Neural cell (in vitro differentiated cells): ENCODE measurements around the gene RNF169. TPM values are rescaled to one million over a fixed set of nuclear protein-coding genes. Genes with fewer than 3 reads are reported as not detected.

Experiments used
- H2AFZ ChIP-seq: fragments of 200-600, 300-800 bp; sonication (generic), shearing (Covaris generic); 2 replicates; pipeline ENCODE4 v1.6.0; 2014; ENCODE audit warnings: low read depth, mild to moderate bottlenecking, antibody characterized with exemption, low read length, moderate library complexity
- H3F3A ChIP-seq: fragments of 200-600 bp; shearing (Covaris generic); 2 replicates; pipeline ENCODE4 v1.6.1; 2016; ENCODE audit warnings: mild to moderate bottlenecking, moderate library complexity, mixed read lengths, antibody characterized with exemption, low read length; ENCODE audit not compliant: insufficient read depth, poor library complexity, severe bottlenecking
- H3K27ac ChIP-seq: fragments of 200-600, 300-800 bp; sonication (generic), shearing (Covaris generic); 2 replicates; pipeline ENCODE4 v1.5.1; 2014; ENCODE audit warnings: mild to moderate bottlenecking, low read length, moderate library complexity
- H3K27me3 ChIP-seq: fragments of 300-800, 200-600 bp; sonication (generic), shearing (Covaris generic); 2 replicates; pipeline ENCODE4 v1.6.0; 2014; ENCODE audit warnings: mild to moderate bottlenecking, low read depth, low read length, moderate library complexity; ENCODE audit not compliant: insufficient read depth
- H3K36me3 ChIP-seq: fragments of 300-800, 200-600 bp; sonication (generic), shearing (Covaris generic); 2 replicates; pipeline ENCODE4 v1.5.1; 2014; ENCODE audit warnings: mild to moderate bottlenecking, antibody characterized with exemption, low read length, moderate library complexity; ENCODE audit not compliant: insufficient read depth
- H3K4me2 ChIP-seq: fragments of 300-800, 200-600 bp; sonication (generic), shearing (Covaris generic); 2 replicates; pipeline ENCODE4 v1.6.0; 2014; ENCODE audit warnings: mild to moderate bottlenecking, low read length
- H3K4me3 ChIP-seq: fragments of 300-800, 200-600 bp; sonication (generic), shearing (Covaris generic); 2 replicates; pipeline ENCODE4 v1.5.1; 2014; ENCODE audit warnings: mild to moderate bottlenecking, low read length, moderate library complexity
- H3K79me2 ChIP-seq: fragments of 200-600 bp; shearing (Covaris generic); replicated peaks from 2 replicates; pipeline ENCODE4 v1.6.0; 2014; ENCODE audit warnings: mild to moderate bottlenecking, low read length, moderate library complexity; ENCODE audit not compliant: insufficient read depth
- H3K9ac ChIP-seq: fragments of 300-800, 200-600 bp; sonication (generic), shearing (Covaris generic); 2 replicates; pipeline ENCODE4 v1.6.1; 2016; ENCODE audit warnings: mild to moderate bottlenecking, low read length, mixed read lengths
- H3K9me2 ChIP-seq: fragments of 200-600 bp; shearing (Covaris generic); 2 replicates; pipeline ENCODE4 v1.6.1; 2016; ENCODE audit warnings: mild to moderate bottlenecking, low read length, mixed read lengths; ENCODE audit not compliant: insufficient read depth
- H3K9me3 ChIP-seq: fragments of 200-600, 300-800 bp; sonication (generic), shearing (Covaris generic); 2 replicates; pipeline ENCODE4 v1.6.1; 2016; ENCODE audit warnings: mild to moderate bottlenecking, mixed run types, low read length, moderate library complexity, mixed read lengths
- H4K20me1 ChIP-seq: fragments of 200-600 bp; shearing (Covaris generic); 2 replicates; pipeline ENCODE4 v1.6.1; 2016; ENCODE audit warnings: mild to moderate bottlenecking, mixed run types; ENCODE audit not compliant: insufficient read depth
- EP300 ChIP-seq: fragments of 450-650 bp; conservative IDR thresholded peaks from 2 replicates; pipeline ENCODE4 v1.6.1; 2014; ENCODE audit warnings: antibody characterized with exemption, mild to moderate bottlenecking, moderate library complexity; ENCODE audit not compliant: poor library complexity, severe bottlenecking
- EZH2 ChIP-seq: fragments of 200-600, 300-800 bp; shearing (Covaris generic), sonication (generic); IDR thresholded peaks from 2 replicates; pipeline ENCODE4 v1.6.1; 2014; ENCODE audit warnings: antibody characterized with exemption, low read length, borderline replicate concordance, mild to moderate bottlenecking; ENCODE audit not compliant: insufficient read depth, poor library complexity, severe bottlenecking
- MXI1 ChIP-seq: fragments of 450-650 bp; conservative IDR thresholded peaks from 2 replicates; pipeline ENCODE4 v1.6.1; 2014; ENCODE audit warnings: antibody characterized with exemption, mild to moderate bottlenecking; ENCODE audit not compliant: poor library complexity, severe bottlenecking
- POLR2AphosphoS5 ChIP-seq: IDR thresholded peaks from 2 replicates; pipeline ENCODE4 v1.6.1; 2012
- RAD21 ChIP-seq: fragments of 450-650 bp; conservative IDR thresholded peaks from 2 replicates; pipeline ENCODE4 v1.6.1; 2014; ENCODE audit warnings: antibody characterized with exemption, mild to moderate bottlenecking, moderate library complexity
- SMC3 ChIP-seq: fragments of 450-650 bp; conservative IDR thresholded peaks from 2 replicates; pipeline ENCODE4 v1.6.1; 2014; ENCODE audit warnings: antibody characterized with exemption, mild to moderate bottlenecking, moderate library complexity; ENCODE audit not compliant: poor library complexity
- TAF1 ChIP-seq: IDR thresholded peaks from 2 replicates; pipeline ENCODE4 v1.6.1; 2012; ENCODE audit warnings: low read depth
- polyA plus RNA-seq: library from polyadenylated mRNA; depleted of rRNA; stranded (reverse); fragments of >200 nt; gene quantifications from 2 replicates; pipeline ENCODE4 v1.2.3, GENCODE V29; 2014
- TF ChIP-seq, protein P1 (sequence below): fragments of 450-650 bp; IDR thresholded peaks from 2 replicates; pipeline ENCODE4 v1.5.1; 2014; ENCODE audit warnings: antibody characterized with exemption, mild to moderate bottlenecking, moderate library complexity; ENCODE audit not compliant: poor library complexity, severe bottlenecking
- TF ChIP-seq, protein P2 (sequence below): IDR thresholded peaks from 2 replicates; pipeline ENCODE4 v1.6.1; 2012; ENCODE audit warnings: borderline replicate concordance

RNF169 gene
- polyA plus RNA-seq, 1 donor from 2014 or later: 10.6 TPM

GRCh38 chr11:74707602-74708510 lies 40.8 kb upstream of the RNF169 start:
- Histone ChIP-seq H3F3A (no peaks in the 10 kb centered on the region), H4K20me1 (no peaks in the 10 kb centered on the region), H3K27ac (no peak overlapping the region), H3K27me3 (no peaks in the 10 kb centered on the region), H3K9me3 (no peaks in the 10 kb centered on the region), H3K4me3 (no peak overlapping the region), H3K9me2 (no peaks in the 10 kb centered on the region), H3K9ac (no peak overlapping the region), H3K4me2 (no peak overlapping the region), H3K79me2 (no peaks in the 10 kb centered on the region), H2AFZ (no peak overlapping the region), H3K36me3 (no peaks in the 10 kb centered on the region)
- TF ChIP-seq SMC3 (no peak), POLR2AphosphoS5 (no peak), EZH2 (no peak), RAD21 (no peak), MXI1 (no peak), TAF1 (no peak), EP300 (no peak)
- TF ChIP-seq, protein P1, sequence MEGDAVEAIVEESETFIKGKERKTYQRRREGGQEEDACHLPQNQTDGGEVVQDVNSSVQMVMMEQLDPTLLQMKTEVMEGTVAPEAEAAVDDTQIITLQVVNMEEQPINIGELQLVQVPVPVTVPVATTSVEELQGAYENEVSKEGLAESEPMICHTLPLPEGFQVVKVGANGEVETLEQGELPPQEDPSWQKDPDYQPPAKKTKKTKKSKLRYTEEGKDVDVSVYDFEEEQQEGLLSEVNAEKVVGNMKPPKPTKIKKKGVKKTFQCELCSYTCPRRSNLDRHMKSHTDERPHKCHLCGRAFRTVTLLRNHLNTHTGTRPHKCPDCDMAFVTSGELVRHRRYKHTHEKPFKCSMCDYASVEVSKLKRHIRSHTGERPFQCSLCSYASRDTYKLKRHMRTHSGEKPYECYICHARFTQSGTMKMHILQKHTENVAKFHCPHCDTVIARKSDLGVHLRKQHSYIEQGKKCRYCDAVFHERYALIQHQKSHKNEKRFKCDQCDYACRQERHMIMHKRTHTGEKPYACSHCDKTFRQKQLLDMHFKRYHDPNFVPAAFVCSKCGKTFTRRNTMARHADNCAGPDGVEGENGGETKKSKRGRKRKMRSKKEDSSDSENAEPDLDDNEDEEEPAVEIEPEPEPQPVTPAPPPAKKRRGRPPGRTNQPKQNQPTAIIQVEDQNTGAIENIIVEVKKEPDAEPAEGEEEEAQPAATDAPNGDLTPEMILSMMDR: no peak
- TF ChIP-seq, protein P2, sequence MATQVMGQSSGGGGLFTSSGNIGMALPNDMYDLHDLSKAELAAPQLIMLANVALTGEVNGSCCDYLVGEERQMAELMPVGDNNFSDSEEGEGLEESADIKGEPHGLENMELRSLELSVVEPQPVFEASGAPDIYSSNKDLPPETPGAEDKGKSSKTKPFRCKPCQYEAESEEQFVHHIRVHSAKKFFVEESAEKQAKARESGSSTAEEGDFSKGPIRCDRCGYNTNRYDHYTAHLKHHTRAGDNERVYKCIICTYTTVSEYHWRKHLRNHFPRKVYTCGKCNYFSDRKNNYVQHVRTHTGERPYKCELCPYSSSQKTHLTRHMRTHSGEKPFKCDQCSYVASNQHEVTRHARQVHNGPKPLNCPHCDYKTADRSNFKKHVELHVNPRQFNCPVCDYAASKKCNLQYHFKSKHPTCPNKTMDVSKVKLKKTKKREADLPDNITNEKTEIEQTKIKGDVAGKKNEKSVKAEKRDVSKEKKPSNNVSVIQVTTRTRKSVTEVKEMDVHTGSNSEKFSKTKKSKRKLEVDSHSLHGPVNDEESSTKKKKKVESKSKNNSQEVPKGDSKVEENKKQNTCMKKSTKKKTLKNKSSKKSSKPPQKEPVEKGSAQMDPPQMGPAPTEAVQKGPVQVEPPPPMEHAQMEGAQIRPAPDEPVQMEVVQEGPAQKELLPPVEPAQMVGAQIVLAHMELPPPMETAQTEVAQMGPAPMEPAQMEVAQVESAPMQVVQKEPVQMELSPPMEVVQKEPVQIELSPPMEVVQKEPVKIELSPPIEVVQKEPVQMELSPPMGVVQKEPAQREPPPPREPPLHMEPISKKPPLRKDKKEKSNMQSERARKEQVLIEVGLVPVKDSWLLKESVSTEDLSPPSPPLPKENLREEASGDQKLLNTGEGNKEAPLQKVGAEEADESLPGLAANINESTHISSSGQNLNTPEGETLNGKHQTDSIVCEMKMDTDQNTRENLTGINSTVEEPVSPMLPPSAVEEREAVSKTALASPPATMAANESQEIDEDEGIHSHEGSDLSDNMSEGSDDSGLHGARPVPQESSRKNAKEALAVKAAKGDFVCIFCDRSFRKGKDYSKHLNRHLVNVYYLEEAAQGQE: no peak

GRCh38 chr11:74709175-74709574 lies 39.5 kb upstream of the RNF169 start:
- no peaks in the 10 kb centered on the region for H3F3A ChIP-seq
- H3K9me2 ChIP-seq: no peaks in the 10 kb centered on the region
- no peaks in the 10 kb centered on the region for H3K79me2 ChIP-seq
- no peak overlapping the region for H3K9ac ChIP-seq
- H3K27ac ChIP-seq: no peak overlapping the region
- H4K20me1 ChIP-seq: no peaks in the 10 kb centered on the region
- TF ChIP-seq MXI1 (no peak), SMC3 (no peak), EP300 (no peak), RAD21 (no peak), POLR2AphosphoS5 (no peak), TAF1 (no peak), EZH2 (no peak)
- TF ChIP-seq, protein P2: no peak
- TF ChIP-seq, protein P1: no peak
- no peak overlapping the region for H2AFZ ChIP-seq
- H3K27me3 ChIP-seq: no peaks in the 10 kb centered on the region
- H3K4me2 ChIP-seq: no peak overlapping the region
- H3K9me3 ChIP-seq: no peaks in the 10 kb centered on the region
- H3K4me3 ChIP-seq: no peak overlapping the region
- no peaks in the 10 kb centered on the region for H3K36me3 ChIP-seq
